ENCODE results near the gene ACOXL.

The ACOXL gene

DNA sequence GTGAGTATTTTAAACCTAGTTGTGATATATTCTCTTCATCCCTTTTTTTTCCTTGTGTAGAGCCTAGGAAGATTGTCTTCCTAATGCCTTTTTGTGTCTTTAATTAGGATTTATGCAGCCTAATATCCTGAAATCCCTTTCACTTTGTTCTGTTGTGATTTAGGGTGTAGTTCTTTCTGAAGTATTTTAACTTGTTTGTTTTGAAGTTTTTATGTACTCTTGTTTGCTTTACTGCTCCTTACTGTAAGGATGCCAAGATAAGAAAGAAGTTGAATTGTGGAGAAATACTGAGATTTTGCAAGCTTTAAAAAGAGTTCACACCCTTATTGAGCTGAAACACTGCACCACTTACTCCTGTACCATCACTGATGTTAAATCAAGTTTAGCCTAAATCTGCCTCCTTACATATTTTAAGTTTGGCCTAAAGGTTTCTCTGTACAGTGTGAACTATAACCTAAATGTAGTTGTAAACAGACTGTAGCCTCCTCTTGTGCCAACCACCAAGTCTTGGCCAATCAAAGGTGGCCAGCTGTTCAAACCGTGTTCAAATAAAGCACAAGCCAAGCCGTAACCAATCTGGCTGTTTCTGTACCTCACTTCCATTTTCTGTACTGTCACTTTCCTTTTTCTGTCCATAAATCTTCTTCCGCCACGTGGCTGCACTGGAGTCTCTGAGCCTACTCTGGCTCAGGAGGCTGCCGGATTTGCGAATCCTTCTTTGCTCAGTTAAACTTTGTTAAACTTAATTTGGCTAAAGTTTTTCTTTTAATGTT, 17.7 kb upstream of the ACOXL start:
- no peak overlapping the region for H3K4me3 ChIP-seq (ENCODE audit: low read depth, low read length)
- DNase-seq (ENCODE audit: low read depth, low spot score) = no peak
- TF ChIP-seq, protein P1, sequence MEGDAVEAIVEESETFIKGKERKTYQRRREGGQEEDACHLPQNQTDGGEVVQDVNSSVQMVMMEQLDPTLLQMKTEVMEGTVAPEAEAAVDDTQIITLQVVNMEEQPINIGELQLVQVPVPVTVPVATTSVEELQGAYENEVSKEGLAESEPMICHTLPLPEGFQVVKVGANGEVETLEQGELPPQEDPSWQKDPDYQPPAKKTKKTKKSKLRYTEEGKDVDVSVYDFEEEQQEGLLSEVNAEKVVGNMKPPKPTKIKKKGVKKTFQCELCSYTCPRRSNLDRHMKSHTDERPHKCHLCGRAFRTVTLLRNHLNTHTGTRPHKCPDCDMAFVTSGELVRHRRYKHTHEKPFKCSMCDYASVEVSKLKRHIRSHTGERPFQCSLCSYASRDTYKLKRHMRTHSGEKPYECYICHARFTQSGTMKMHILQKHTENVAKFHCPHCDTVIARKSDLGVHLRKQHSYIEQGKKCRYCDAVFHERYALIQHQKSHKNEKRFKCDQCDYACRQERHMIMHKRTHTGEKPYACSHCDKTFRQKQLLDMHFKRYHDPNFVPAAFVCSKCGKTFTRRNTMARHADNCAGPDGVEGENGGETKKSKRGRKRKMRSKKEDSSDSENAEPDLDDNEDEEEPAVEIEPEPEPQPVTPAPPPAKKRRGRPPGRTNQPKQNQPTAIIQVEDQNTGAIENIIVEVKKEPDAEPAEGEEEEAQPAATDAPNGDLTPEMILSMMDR (IDR thresholded peaks at IDR 0.05; ENCODE audit: insufficient read depth, low read length, missing control alignments) = no peak
- POLR2A ChIA-PET = no interaction called here
- CTCF ChIA-PET = no interaction called here

DNA sequence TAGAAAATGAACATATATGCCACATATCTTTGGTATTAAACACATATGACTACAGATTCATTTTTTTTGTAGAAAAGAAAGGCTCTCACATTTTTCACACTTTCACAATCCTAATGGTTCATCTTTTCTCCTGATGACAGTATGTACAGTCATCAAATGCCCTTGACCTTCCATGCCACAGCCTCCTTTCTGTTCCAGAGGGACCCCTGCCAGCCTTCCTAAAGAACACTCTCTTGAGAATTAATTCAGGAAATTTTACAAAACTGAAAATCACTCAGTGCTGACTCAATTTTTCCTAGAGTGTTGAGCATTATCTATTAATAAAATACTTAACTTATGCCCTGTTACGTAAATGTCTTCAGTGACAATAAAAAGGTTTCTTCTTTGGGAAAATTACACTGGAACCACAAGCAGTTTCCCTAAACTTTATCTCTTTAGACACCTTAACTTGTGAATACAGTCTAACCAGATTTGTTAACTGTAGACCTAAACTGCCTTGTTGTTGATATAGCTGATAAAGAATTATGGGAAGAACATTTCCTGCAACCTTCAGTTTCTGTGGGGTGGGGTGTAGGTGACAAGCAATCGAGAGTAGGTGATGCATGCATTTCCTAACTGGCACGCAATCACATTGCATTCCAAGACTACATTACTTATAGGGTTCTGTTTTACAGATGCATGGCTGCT, 15.3 kb upstream of the ACOXL start:
- no peak for DNase-seq (ENCODE audit: low read depth, low spot score)
- TF ChIP-seq, protein P1 (IDR thresholded peaks at IDR 0.05; ENCODE audit: insufficient read depth, low read length, missing control alignments) = no peak
- ChIA-PET CTCF (interaction anchor here (1.1 kb wide), 1 partner anchor 38 kb away, joined by 3 read pairs; no protein-coding TSS in a partner anchor), POLR2A (no interaction called here)
- H3K4me3 ChIP-seq (ENCODE audit: low read depth, low read length) = no peak overlapping the region

DNA sequence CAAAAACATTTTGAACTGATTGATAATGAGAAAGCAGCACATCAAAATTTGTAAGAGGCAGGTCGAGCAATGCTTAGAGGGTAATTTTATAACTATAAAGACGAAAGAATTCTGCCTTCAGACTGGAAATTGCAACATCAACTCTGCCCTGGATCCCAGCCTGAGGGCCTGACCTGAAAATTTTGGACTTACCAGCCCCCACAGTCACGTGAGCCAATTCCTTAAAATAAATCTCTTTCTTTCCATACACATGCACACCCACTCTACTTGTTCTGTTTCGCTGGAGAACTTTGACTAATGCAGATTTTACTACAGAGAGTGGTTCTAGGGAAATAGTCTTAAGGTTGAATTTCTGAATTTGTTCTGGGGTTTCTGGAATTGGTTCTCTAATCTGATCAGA, 14.6 kb upstream of the ACOXL start:
- ChIA-PET CTCF (no interaction called here), POLR2A (no interaction called here)
- TF ChIP-seq, protein P1 (IDR thresholded peaks at IDR 0.05; ENCODE audit: insufficient read depth, low read length, missing control alignments) = no peak
- H3K4me3 ChIP-seq (ENCODE audit: low read depth, low read length) = no peak overlapping the region
- DNase-seq (ENCODE audit: low read depth, low spot score) = no peak

DNA sequence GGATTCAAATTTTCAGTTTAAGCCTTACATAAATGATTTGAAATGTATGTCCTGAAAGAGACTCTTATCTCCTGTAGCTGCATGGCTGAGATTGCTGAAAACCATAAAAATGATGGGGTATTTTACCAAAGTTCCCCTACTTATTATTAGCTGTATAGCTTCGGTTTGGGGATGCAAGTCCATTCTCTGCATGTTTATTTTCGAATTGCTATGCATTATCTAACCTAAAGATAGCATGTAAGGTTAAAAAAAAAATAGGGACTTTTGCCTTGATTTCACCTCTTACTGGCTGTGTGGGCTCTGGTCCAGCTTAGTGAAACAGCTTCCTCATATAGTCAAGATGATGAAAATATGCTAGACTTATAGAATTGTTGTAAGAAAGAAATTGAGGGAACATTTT, 14.0 kb upstream of the ACOXL start:
- TF ChIP-seq, protein P1 (IDR thresholded peaks at IDR 0.05; ENCODE audit: insufficient read depth, low read length, missing control alignments) = no peak
- no peak for DNase-seq (ENCODE audit: low read depth, low spot score)
- ChIA-PET CTCF (no interaction called here), POLR2A (no interaction called here)
- no peak overlapping the region for H3K4me3 ChIP-seq (ENCODE audit: low read depth, low read length)

DNA sequence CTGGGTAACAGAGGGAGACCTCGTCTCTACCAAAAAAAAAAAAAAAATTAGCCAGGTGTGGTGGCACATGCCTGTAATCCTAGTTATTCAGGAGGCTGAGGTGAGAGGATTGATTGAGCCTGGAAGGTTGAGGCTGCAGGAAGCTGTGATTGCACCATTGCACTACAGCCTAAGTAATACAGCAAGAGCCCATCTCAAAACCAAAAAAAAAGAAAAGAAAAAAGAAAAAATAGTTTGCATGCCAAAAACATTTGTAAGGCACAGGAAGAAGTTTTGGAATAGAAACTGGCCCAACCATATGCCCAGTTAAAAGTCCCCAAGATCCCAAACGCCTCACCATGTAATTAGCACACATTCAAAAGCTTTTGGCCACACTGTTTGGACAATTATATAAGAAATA, 13.4 kb upstream of the ACOXL start:
- no peak overlapping the region for H3K4me3 ChIP-seq (ENCODE audit: low read depth, low read length)
- TF ChIP-seq, protein P1 (IDR thresholded peaks at IDR 0.05; ENCODE audit: insufficient read depth, low read length, missing control alignments) = no peak
- DNase-seq (ENCODE audit: low read depth, low spot score) = no peak
- ChIA-PET CTCF (no interaction called here), POLR2A (no interaction called here)

DNA sequence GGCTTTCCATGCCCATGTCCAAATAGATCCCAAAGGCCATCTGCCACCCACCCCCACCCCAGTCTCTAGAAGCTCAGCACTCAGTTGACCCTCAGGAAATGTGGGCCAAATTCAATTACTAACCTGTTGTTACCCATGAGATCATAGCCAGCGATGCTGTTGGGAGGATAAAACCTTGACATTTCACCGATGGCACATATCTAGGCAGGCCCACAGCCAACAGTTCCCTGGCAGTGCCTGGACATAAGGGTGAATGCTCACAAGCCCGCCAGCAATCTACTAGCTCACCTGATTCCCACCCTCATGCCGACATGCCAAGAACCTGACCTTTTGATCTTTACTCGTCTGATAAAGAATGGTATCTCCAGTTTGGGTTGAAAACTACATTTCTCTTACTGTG, 11.8 kb upstream of the ACOXL start:
- ChIA-PET CTCF (interaction anchor here (1.5 kb wide), 1 partner anchor 35 kb away, joined by 3 read pairs; no protein-coding TSS in a partner anchor), POLR2A (no interaction called here)
- H3K4me3 ChIP-seq (ENCODE audit: low read depth, low read length) = no peak overlapping the region
- TF ChIP-seq, protein P1 (IDR thresholded peaks at IDR 0.05; ENCODE audit: insufficient read depth, low read length, missing control alignments) = no peak
- no peak for DNase-seq (ENCODE audit: low read depth, low spot score)

All from AG04449 (cell line).